T1000 (cell line): ENCODE measurements around the gene RBPJL.

Experiments
- DNase-seq: peaks from one replicate; lab custom pipeline; 2025; ENCODE audit warnings: mixed read lengths; lab: John Stamatoyannopoulos, UW

RBPJL gene

DNA sequence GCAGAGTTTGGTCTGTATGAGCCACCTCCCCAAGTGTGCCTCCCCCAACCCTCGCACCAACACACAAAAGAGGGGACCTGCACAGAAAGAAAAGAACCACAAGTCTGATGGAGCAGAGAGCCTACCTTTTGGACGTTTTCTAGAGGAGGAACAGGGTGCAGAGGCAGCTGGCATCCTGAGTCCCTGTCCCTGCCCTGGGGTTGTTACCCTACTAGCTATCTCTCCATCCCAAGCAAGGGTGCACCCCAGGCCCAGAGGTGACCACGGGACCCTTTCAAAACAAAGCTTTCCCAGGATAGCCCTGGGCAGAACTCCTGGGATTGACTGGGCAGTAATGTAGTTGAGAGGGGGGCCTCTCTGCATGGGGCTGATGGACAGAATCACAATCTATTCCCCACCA lies 11.2 kb downstream of the RBPJL start:
- no peak for DNase-seq

DNA sequence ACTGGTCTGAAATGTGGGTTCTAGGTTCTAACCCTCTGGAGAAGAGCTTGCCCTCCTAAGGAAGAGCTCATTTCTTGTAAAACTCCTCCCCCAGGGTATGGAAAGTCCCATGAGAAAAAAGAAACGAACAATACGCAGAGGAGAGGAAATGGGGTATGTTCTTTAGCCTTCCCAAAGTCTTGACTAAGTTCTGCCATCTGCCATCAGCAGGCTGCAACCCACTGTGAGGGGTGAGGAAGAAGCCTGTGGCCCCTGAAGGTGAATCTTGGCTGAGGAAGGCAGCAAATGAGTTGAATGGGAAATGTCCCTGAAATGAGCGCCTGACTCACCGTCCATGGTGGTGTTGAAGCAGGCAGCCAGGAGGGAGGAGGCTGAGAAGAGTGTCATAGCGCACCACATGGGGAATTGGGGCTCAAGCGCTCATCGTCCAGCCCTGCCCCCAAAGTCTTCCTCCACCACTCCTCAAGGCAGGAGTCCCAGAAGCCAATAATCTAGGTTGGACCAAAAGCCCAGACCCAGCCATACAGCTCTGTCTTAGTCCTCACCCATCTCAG lies 11.8 kb downstream of the RBPJL start:
- no peak for DNase-seq

DNA sequence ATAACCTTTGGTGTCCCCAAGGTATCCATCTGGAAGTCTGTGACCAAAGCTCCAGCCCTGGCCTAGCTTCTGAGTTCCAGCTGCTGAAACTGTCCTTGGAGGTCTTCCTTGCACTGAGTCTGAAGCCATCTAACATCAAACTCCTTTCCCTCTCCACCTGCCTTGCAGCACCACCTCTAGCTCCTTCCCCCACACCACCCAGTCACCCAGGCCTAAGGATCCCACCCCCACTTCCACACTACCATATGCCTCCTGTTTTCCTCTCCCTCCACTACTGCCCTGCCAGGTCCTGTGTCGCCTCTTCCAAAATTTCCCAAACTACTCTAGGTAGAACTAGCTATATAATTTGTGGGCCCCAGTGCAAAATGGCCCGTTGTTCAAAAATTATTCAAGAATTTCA lies 12.3 kb downstream of the RBPJL start:
- no peak for DNase-seq

DNA sequence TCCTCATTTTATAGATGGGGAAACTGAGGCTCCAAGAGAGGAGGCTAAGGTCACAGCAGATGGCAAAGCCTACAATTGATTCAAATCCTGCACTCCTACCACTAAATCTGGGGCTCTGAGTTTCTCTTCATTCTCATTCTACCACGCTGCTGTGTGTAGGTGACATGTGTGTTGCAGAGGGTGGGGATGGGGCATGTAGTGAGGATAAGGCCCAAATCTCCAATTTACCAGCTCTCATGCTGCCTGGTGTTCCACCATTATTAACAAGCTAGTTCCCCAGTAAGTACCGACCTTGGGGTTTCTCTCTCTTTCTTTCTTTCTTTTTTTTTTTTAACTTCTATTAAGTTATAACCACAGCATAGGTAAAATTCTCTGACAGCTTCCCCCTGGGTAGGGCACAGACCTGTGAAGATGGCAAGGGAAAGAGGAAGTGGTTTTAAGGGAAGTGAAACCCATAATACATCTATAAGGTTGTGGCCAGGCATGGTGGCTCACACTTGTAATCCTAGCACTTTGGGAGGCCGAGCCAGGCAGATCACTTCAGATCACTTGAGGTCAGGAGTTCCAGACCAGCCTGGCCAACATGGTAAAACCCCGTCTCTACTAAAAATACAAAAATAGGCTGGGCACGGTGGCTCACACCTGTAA lies 14.4 kb downstream of the RBPJL start:
- no peak for DNase-seq

DNA sequence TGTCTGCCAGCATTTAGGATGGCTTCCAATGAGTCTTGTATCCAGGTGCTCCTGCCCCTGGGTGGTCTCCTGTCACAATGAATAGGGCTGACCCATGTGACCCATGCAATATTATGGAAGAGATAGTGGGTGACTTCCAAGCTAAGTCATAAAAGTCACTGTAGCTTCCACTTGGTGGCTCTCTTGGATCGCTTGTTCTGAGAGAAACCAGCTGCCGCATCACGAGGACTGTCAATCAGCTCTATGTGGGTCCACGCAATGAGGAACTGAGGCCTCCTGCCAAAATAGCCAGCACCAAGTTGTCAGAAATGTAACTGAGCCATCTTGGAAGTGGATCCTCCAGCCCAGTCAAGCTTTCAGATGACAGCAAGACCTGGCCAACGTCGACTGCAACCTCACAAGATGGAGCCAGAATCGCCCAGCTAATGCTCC lies 16.3 kb downstream of the RBPJL start:
- peak; percentile 26 for DNase-seq

DNA sequence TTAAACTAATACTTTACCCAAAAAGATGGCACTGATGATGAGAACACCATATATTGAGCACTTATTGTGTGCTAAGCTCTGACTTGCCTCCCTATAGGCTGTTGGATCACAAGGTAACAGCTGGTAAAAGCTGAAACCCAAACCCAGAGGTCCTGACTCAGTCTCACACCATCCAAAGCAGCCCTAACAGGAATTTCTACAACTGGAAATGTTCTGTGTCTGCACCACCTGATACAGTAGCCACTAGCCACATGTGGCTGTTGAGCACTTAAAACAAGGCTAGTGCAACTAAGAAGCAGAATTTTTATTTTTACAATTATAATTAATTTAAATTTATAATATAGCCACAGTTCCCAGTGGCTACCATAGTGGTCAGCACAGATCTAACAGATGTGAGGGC lies 17.1 kb downstream of the RBPJL start:
- DNase-seq = no peak

DNA sequence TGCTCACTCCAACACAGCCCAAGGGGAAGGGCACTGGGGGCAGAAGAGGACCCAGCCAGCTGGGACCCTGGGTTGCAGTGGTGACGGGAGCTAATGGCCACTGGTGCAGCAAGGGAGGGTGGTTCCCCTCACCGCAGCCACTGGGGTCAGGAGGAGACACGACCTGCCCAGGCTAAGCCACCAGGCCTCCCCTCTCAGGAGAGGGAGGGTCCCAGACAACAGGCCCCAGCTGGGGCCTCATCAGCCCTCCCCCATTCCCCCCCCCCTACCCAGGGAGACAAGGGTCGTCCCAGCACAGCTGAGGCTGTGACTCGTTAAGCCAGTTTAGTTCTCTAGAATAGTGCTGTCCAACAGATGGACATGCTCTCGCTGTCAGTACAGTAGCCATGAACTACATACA lies 18.7 kb downstream of the RBPJL start:
- no peak for DNase-seq

DNA sequence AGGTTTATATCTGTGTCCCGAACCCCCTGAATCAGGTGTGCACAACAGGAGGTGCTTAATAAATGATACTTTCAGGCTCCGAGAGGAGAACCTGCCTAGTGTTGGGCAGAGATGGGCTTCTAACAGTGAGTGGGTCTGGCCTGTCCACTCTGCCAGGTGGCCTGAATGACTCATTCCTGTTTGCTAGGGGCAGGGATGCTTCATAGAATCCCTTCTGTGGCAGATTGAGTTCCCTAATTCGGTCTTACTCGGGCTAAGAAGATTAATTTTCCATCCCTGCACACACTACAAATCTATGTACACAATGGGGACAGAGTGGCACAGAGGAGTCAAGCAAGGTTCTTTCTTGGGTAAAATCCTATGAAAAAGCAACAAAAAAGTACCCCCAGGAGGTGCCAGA lies 21.8 kb downstream of the RBPJL start:
- no peak for DNase-seq

DNA sequence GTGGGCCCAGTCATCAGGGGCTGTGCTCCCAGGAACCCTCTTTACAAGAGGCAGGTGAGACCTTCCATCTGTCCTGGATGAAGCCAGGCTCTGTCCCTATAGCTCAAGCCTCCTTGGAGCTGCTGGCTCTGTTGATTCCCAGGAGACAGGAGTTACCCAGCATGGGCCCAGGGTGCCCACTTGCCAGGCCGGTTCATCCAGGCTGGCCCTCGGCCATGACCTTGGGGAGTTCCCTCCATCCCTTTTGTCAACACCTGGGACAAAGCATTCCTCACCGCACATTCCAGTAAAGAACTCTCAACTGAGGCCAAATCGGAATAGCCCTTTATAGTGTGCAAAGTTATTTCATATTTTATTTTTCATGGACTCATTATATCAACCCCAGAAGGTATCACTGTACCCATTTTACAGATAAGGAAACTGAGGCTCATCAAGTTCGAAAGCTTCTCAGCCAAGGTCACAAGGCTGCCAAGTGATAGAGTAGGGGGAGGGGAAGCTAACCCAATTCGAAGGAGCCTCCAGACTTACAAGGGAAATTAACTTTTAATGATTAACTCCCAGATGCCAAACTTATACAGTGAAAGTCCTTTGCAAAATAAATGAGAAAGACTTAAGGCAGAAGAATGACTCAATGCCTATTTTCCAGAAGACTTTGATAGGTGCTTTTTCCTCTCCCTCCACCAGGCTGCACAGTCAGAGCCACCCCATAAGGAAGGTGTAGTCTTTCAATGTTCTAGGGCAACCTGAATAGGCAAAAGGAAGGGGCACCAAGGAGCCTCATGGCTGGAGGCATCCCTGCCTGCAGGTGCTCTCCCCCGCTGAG lies 23.1 kb downstream of the RBPJL start:
- DNase-seq = no peak

DNA sequence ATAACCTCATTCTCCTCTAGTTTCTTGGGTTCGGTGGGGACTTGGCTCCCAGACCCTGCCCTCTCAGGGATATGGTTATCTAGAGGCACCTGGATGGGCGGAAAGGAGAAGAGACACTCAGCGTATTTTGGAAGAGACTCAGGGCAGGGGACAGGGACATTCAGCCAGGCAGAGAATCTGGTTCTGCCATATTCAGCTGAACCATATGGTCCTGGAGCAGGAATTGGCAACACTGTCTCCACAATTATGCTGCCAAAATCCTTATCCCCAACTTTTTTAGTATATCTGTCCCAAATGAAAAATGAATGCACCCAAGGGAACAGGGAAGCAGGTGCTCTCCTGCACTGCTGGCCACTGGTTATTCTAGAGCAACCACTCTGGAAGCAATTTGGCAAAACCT lies 23.8 kb downstream of the RBPJL start:
- DNase-seq = no peak

DNA sequence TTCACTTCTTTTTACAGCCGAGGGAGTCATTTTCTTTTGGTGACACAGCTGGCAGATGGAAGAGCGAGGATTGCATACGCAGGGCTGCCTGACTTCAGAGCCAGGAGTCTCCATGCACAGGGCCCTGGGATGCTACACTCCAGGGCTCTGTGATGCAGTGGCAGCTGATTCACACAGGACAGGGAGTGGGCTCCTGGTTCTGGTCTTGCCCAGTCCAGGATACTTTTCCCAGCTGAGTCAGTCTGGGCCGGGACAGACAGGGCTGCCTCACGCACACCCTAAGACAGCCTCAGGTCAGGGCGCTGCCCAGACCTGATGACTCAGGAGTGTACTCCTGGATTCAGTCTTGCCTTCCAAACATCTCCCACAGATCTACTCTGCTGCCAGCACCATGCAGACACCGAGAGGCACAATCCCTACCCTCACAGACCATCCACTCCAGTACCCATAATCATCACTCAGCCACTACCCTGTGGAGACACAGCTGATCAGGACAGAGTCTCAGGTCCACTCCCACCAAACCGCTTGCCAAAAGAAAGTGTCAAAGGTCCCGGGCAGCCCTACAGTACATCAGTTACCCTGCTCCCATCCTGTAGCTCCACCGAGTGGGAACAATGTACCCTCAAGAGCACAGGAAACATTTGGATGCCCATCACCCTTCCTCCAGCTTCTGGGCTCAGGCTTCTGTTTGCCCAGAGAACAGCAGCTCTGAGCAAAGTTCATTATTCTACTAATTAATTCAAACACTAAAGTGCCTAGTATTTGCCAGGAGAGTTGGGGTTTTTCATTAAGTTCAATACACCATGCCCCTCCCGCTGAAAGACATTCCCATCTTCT lies 30.1 kb downstream of the RBPJL start:
- DNase-seq = peak; percentile 94

DNA sequence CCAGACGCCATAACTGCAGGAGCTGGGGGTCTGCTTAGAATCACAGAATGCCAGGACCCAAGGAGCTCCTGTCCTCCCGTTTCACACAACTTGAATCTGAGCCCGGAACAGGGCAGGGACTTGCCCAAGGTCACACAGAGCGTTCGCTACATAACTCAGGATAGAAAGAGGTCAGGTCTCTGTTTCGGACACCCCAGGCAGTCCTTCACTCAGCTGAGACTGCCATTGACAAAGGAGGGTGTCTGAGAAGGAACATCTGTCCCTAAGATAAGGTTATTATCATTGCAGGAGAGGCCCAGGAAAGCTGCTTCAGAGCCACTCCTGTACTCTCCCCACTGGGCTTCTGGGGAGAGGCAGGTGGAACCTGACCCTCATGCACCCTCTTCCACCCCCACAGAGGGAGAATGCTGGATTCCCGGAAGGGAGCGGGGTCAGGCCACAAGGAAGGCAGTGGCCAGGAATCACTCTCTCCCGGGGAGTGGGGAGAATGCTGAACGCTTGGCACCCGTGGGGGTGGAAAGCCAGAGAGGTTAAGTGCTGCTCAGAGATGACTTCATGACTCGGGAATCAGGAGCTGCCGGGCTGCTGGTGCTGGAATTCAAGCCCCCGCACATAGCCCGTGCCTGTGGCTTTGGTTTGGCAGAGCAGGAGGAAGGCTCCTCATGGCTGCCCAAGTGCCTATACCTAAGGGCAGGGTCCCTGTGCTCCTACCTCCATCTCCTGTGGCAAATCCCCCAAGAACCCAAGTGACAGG lies 30.9 kb downstream of the RBPJL start:
- DNase-seq = peak; percentile 83

DNA sequence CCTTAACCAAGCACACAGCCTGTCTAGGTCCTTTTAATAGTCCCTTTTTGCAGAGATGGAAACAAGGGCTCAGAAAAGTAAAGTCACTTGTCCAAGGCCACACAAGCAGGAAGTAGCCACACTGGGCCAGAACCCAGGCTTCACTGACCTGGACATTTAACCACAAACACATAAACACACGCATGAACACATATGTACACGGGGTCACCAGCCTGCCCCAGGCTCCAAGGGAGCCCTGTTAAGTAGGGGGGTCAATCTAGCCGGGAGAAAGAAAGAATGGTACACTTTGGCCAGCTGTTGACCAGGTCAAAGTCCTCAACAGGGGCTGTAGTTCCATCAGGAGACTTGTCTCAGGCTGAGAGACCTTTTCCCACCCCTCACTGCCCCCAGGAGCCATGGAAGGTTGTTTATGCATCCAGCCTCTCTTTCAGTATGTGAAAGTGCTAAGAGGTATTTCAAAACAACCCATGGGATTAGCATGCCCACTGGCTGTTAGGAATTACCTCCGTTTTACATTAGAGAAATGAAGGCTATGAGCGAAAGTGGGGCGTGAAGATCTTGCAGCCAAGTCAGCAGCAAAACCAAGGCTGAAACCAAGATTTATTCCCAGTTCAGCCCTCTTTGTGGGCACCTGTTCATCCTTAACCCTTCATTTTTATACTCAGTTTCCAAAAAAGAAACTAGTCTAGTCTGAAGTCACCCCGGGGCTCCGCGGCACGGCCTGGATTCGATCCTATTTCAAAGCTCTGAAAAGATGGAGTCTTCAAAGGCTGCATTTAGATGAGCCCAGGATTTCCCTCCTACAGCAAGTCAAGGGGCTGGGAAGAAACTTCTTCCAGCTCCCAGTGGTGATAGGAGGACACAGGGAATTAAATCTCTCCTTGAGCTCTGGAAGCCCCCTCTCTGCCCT lies 31.7 kb downstream of the RBPJL start:
- DNase-seq = no peak

DNA sequence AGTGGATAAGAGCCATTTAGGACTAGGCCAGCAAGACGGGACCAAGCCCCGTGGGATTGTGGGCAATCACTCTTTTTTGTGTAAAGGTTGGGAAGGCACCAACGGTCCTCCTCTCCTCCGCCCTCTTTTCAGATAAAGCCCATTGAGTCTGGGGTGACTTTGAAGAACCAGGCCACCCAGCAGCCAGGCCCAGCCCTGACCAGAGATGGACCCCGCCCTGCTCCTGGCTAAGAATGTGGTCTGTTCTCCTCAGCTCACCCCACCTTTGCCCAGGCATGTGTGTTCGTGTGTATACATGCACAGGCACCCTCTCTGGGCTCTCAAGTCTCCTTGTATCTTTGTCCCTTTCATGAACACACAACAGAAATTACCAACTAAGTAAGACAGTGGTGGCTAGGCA lies 32.4 kb downstream of the RBPJL start:
- DNase-seq = no peak

DNA sequence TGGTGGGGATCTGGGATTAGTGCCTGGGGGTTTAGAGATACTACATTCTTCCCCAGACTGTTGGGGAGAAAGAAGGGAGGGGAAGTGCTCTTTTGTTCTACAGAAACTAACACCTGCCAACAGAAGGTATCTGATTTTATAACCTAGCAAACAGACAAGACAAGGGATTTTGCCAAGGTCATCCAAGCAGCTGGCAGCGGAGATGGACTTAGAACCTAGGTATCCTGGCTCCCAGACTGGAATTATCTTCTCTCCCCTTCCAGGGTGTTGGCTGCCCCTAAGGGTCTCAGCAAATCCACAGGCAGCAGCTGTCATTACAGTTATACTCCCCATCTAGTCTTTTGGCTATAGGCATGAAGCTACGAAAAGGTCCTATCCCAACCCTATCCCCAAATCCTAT lies 33.2 kb downstream of the RBPJL start:
- no peak for DNase-seq

DNA sequence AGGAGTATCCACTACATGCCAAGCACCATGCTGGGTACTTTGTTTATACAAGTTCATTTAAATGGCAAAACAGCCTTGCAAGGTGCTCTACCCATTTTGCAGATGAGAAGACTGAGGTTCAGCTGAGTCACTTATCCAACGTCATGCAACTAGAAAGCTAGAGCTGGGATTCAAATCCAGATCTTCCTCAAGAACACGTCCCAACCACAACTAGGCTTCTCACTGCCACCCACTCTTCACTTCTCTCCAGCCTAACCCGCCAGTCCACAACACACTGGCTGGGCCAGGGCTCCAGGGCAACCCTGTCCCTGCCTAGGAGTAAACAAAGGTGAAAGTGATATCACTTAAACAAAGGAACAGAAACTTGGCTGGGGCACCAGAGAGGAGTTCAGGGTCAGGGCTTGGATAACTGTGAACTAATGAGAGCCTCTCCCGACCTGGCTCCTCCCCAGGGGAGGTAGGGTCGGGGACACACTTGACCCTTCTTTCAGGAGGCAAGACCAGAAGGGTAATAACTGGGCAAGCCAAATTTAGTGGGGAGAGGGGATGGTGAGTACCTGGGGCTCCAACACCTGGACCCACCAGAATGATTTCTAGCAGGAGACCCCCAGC lies 33.7 kb downstream of the RBPJL start:
- no peak for DNase-seq

DNA sequence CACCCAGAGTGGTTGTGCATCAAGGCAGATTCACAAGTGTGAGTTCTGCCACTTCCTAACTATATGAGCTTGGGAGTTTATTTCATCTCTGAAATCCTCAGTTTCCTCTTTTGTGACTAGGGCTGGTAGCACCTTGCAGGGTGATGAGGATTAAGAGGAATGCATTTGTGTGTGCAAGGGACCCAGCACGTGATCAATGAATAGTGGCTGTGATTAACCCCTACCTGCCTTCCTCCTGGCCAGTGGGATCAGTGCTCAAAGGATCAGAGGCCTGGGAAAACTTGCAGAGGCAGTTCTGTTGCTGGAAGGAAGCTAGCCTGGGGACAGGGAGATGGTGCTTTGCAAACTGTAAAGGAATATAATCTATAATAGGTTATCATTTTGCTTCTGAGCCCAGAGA lies 34.3 kb downstream of the RBPJL start:
- no peak for DNase-seq

DNA sequence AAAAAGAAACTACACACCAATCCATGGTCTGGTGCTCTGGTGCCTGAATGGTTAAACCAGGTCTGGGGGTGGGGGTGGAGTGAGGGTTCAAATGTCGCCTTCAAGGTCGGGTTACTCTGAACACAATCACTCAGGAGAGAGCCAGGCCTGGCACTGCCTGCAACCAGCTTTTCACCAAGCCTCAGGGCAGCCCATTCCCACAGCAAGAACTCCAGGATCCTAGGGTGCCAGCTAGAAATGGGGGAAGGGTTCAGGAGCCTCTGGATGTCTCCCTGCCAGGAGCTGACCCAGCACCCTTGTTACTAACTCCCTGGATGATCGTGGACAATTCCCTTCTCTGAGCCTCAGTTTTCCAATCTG lies 34.9 kb downstream of the RBPJL start:
- no peak for DNase-seq

DNA sequence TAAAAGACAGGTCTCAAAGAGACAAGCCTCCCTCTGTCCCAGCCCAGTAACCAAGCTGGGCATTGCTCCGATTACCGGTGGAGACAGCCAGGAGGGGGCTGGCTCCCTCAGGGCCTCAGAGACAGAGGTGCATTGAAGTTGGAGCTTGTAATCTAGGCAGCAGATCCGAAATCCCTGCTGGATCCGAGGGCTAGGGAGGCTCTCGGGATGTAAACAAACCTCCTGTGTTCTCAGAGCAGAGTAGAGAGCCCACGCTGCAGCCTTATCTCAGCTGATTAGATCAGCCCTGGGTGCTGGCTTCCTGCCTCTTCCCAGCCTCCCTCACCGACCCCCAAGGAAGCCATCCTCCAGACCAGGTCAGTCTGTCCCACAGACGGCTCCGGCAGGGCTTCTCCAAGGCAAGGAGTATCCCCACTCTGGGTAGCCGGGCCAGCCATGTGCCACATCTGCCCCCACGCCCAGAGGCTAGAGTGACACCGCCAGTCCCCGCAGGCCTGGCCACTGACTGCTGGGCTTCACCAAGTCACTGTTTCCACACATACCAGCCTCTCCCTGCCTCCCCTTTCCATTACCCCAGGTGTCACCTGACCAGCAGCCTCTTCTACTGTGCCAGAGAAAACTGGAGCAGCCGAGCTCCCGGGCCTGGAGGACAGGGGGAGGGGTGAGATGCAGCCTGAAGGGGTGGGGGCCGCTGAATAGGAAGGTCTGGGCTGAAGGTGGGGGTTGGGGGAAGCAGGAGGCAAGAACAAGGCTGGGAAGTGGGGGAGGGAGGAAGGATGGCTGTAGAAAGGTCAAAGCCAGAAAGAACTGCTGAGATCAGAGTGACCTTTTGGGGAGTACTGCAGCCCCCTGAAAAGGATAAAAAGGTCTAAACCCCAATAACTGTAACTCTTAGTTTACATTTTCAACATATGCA lies 35.6 kb downstream of the RBPJL start:
- DNase-seq = peak; percentile 33
